ENCODE measurements around the gene STUM. TPM values are rescaled to one million over a fixed set of nuclear protein-coding genes. Genes with fewer than 3 reads are reported as not detected.

The STUM gene
- polyA plus RNA-seq, 1 experiment: not detected

GRCh38 chr1:226532553-226532952, 16.0 kb upstream of the STUM start:
- DNase-seq (ENCODE audit: low read depth, low spot score): no peak
- Histone ChIP-seq H3K4me3 (ENCODE audit: low read depth, low read length) (no peak overlapping the region), H3K27ac (ENCODE audit: low read depth, low read length) (no peak overlapping the region), H3K9me3 (ENCODE audit: control insufficient read depth, insufficient read depth, low read length) (no peaks in the 10 kb centered on the region; the same call in 1 of the 2 replicates), H3K27me3 (ENCODE audit: control insufficient read depth, insufficient read depth, low read length) (peaks cover 13% of the 10 kb centered on the region)
- no peak for TF ChIP-seq CTCF (IDR thresholded peaks at IDR 0.05; ENCODE audit: low read depth, low read length)
- CTCF ChIA-PET: interaction anchor here (1.9 to 2.0 kb wide), 2 partner anchors 14 to 15 kb away, joined by 5 to 7 read pairs; no protein-coding TSS in a partner anchor
- POLR2A ChIA-PET: no interaction called here

- Histone ChIP-seq H3K27me3 (ENCODE audit: control insufficient read depth, insufficient read depth, low read length) (peaks cover 13% of the 10 kb centered on the region), H3K9me3 (ENCODE audit: control insufficient read depth, insufficient read depth, low read length) (no peaks in the 10 kb centered on the region; the same call in 1 of the 2 replicates), H3K27ac (ENCODE audit: low read depth, low read length) (no peak overlapping the region), H3K4me3 (ENCODE audit: low read depth, low read length) (no peak overlapping the region)
- ChIA-PET CTCF (interaction anchor here (0.6 to 1.9 kb wide), 2 partner anchors 14 to 465 kb away, joined by 4 to 5 read pairs; no protein-coding TSS in a partner anchor), POLR2A (interaction anchor here (0.8 kb wide), 1 partner anchor 69 kb away, joined by 3 read pairs; no protein-coding TSS in a partner anchor)
- no peak for TF ChIP-seq CTCF (IDR thresholded peaks at IDR 0.05; ENCODE audit: low read depth, low read length)
- DNase-seq (ENCODE audit: low read depth, low spot score): no peak
These were observed 15.3 kb upstream of the STUM start for GRCh38 chr1:226533220-226533619.

- CTCF ChIA-PET: interaction anchor here (1.9 kb wide), 1 partner anchor 13 kb away, joined by 5 read pairs; no protein-coding TSS in a partner anchor
- H3K27ac ChIP-seq (ENCODE audit: low read depth, low read length): no peak overlapping the region
- no peak for DNase-seq (ENCODE audit: low read depth, low spot score)
- H3K4me3 ChIP-seq (ENCODE audit: low read depth, low read length): no peak overlapping the region
- TF ChIP-seq CTCF (IDR thresholded peaks at IDR 0.05; ENCODE audit: low read depth, low read length): no peak
- peaks cover 17% of the 10 kb centered on the region for H3K27me3 ChIP-seq (ENCODE audit: control insufficient read depth, insufficient read depth, low read length)
- H3K9me3 ChIP-seq (ENCODE audit: control insufficient read depth, insufficient read depth, low read length): no peaks in the 10 kb centered on the region; the same call in 1 of the 2 replicates
- POLR2A ChIA-PET: no interaction called here
These were observed 14.5 kb upstream of the STUM start for GRCh38 chr1:226534098-226534497.

GRCh38 chr1:226534645-226535044, 13.9 kb upstream of the STUM start:
- H3K27ac ChIP-seq (ENCODE audit: low read depth, low read length): no peak overlapping the region
- POLR2A ChIA-PET: no interaction called here

More at GRCh38 chr1:226534645-226535044, 13.9 kb upstream of the STUM start:
- Histone ChIP-seq H3K27me3 (ENCODE audit: control insufficient read depth, insufficient read depth, low read length) (peaks cover 15% of the 10 kb centered on the region), H3K4me3 (ENCODE audit: low read depth, low read length) (no peak overlapping the region), H3K9me3 (ENCODE audit: control insufficient read depth, insufficient read depth, low read length) (no peaks in the 10 kb centered on the region; the same call in 1 of the 2 replicates)
- TF ChIP-seq CTCF (IDR thresholded peaks at IDR 0.05; ENCODE audit: low read depth, low read length): no peak
- CTCF ChIA-PET: interaction anchor here (1.9 kb wide), 1 partner anchor 13 kb away, joined by 5 read pairs; no protein-coding TSS in a partner anchor
- no peak for DNase-seq (ENCODE audit: low read depth, low spot score)

Measured in AG04450 (cell line).